ENCODE data around the gene PLVAP.

GRCh38 chr19:17330262-17331044 is 46.7 kb downstream of the PLVAP start:
- TF ChIP-seq POLR2A (IDR thresholded peaks at IDR 0.05): no peak
- TF ChIP-seq CTCF (IDR thresholded peaks at IDR 0.05): no peak

Measured in lower leg skin (tissue), 3 donors.